NCI-H2227 (cell line): ENCODE data around the gene PROCA1.
"Not testable (repeated sequence)": the region's sequence is repeated elsewhere in the genome, so short reads cannot be mapped to it uniquely, and the experiment has no call there.

ENCODE experiments used
- DNase-seq: peaks from one replicate; lab custom pipeline; 2025; ENCODE audit not compliant: unreplicated experiment; lab: John Stamatoyannopoulos, UW

PROCA1 gene

GRCh38 chr17:28725660-28726225, 14.1 kb upstream of the PROCA1 start:
- peak; percentile 62 for DNase-seq

GRCh38 chr17:28725166-28725659, 13.5 kb upstream of the PROCA1 start:
- no peak for DNase-seq

GRCh38 chr17:28724500-28725165, 12.9 kb upstream of the PROCA1 start:
- DNase-seq = no peak

GRCh38 chr17:28723836-28724499, 12.3 kb upstream of the PROCA1 start:
- DNase-seq = not testable (repeated sequence)

GRCh38 chr17:28723159-28723835, 11.6 kb upstream of the PROCA1 start:
- DNase-seq = no peak

GRCh38 chr17:28722417-28723158, 10.9 kb upstream of the PROCA1 start:
- no peak for DNase-seq

GRCh38 chr17:28720997-28721329, 9.3 kb upstream of the PROCA1 start:
- not testable (repeated sequence) for DNase-seq

GRCh38 chr17:28720247-28720996, 8.7 kb upstream of the PROCA1 start:
- no peak for DNase-seq

GRCh38 chr17:28719021-28719433, 7.3 kb upstream of the PROCA1 start:
- no peak for DNase-seq

- no peak for DNase-seq
Observed at GRCh38 chr17:28718333-28719020, 6.8 kb upstream of the PROCA1 start.

- peak; percentile 75 for DNase-seq
Observed at GRCh38 chr17:28717578-28718332, 6.1 kb upstream of the PROCA1 start, which contains the start of gene RAB34. TSS of gene RAB34 (minus strand) at chr17:28717868. CDS start at chr17:28717266, 602 bp downstream.

- DNase-seq = peak; percentile 16
Observed at GRCh38 chr17:28716740-28717577, 5.3 kb upstream of the PROCA1 start.

GRCh38 chr17:28715217-28715616, 3.5 kb upstream of the PROCA1 start:
- no peak for DNase-seq

- no peak for DNase-seq
Observed at GRCh38 chr17:28714281-28714680, 2.6 kb upstream of the PROCA1 start.

GRCh38 chr17:28712705-28713415, 1.2 kb upstream of the PROCA1 start:
- no peak for DNase-seq

GRCh38 chr17:28712032-28712704, 480 bp upstream of the PROCA1 start:
- no peak for DNase-seq
